ENCODE results near the gene RXRA. TPM values are rescaled to one million over a fixed set of nuclear protein-coding genes. Genes with fewer than 3 reads are reported as not detected.
"Not testable (repeated sequence)": the region's sequence is repeated elsewhere in the genome, so short reads cannot be mapped to it uniquely, and the experiment has no call there.

RXRA gene
- total RNA-seq, 4 donors from 2014 or later, result 53.5 to 61.5 (median 56.5) TPM

GRCh38 chr9:134305533-134305932, 20.7 kb upstream of the RXRA start:
- no peak for DNase-seq (ENCODE audit: low spot score in 2 of 2)

GRCh38 chr9:134306042-134306441, 20.2 kb upstream of the RXRA start:
- H3K4me1 ChIP-seq; DNase-seq (ENCODE audit: low spot score in 2 of 2); H3K36me3 ChIP-seq; H3K9me3 ChIP-seq; H3K27me3 ChIP-seq; H3K27ac ChIP-seq; H3K4me3 ChIP-seq: not testable (repeated sequence)

More at GRCh38 chr9:134305533-134305932, 20.7 kb upstream of the RXRA start:
- Histone ChIP-seq H3K27me3 (no peaks in the 10 kb centered on the region), H3K36me3 (no peaks in the 10 kb centered on the region), H3K4me3 (no peak overlapping the region), H3K4me1 (no peaks in the 10 kb centered on the region), H3K27ac (no peak overlapping the region), H3K9me3 (peaks cover 0 to under 1% (median 0%) of the 10 kb centered on the region in 4 donors)
- WGBS, 2 donors, result 96 to 100% methylated on average over 1 of the region's 1 CpG
- TF ChIP-seq CTCF (IDR thresholded peaks at IDR 0.05) (no peak), EP300 (IDR thresholded peaks at IDR 0.05) (no peak), POLR2A (IDR thresholded peaks at IDR 0.05) (no peak)

DNA sequence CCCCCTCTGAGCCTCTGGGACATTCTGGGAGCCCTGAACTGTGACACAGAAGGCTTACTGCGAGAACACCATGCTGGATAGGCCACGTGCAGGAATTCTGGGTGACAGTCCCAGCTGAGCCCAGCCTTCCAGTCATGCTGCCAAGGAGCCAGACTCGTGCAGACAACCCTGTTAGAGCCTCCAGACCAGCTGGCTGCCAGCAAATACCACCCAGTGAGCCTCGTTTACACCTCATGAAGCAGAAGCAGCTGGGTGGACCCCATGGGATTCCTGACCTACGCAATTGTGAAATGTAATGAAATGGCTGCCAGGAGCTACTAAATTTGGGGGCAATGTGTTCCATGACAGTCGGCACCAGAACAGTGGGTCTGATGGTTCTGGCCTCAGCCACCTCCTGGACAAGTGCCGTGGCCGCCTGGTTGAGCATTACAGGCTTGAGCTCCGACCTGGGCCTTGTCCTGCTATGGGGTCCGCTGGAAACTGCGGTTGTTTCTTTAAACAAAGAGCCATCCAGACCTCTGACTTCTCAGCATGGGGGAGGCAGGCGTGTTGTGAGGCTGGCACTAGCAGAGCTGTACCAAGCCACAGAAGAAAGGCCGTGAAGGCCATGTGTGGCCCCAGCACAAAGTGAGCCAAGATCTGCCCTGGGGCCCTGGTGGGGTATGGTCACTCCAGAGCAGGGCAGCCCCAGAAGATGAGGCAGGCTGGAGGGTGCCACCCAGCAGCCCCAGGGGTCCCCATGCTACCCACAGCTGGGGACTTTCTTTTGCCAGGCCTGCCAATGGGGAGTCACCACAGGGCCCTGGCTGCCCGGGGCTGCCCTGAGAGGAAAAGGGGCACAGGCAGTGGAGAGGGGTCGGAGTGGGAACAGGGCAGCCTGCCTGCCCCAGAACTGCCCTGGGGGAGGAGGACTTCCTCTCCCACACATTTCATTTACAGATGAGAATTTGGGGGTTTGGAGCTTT, 19.3 kb upstream of the RXRA start:
- Histone ChIP-seq H3K27me3 (no peaks in the 10 kb centered on the region), H3K4me3 (no peak overlapping the region), H3K27ac (no peak overlapping the region), H3K4me1 (no peaks in the 10 kb centered on the region), H3K36me3 (no peaks in the 10 kb centered on the region), H3K9me3 (peaks cover 0 to 11% (median 1%) of the 10 kb centered on the region in 4 donors)
- DNase-seq (ENCODE audit: low spot score in 2 of 2), result no peak
- no peak for TF ChIP-seq EP300 (IDR thresholded peaks at IDR 0.05)
- TF ChIP-seq CTCF (IDR thresholded peaks at IDR 0.05), result no peak
- TF ChIP-seq POLR2A (IDR thresholded peaks at IDR 0.05), result no peak
- WGBS, 2 donors, result 75 to 84% methylated on average over 14 to 15 of the region's 15 CpGs

DNA sequence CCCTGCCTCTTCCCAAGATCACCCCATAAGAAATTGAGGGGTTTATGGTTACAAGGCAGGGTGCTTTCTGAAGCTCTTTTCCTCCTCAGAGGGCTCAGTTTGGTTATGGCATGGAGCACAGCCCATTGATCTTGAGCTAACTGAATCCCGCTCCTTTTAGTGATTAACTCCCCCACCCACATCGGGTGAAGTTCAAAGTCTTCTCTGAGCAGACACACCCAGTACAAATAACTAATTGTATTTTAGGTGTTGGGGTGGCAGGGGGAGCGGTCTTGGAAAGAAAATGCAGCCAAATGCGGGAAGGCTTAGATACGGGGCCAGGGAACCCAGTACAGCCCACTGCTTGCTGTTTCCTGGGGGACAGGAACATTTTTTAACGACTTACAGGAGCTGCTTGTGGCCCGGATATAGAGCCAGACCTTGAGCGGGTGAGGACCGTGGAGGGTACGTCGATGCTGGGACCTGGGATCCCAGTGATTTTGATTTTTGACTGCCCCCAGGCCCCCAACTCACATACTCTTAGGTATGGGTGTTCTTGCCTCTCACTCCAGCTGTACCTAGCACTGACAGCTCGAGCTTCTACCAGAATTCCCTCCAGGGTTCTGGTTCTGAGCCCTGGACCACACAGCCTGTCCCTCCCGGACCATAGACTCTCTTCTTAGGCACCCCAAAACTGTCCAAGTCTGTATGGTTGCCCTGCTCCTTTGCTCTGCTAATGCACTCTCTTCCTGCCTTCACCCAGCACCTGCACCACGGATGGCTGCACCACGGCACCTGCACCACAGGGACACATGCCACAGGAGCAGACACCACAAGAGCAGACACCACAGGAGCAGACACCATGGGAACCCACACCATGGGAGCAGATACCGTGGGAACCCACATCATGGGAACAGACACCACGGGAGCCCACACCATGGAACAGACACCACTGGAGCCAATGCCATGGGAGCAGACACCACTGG, 18.3 kb upstream of the RXRA start:
- DNase-seq (ENCODE audit: low spot score in 2 of 2), result no peak
- H3K36me3 ChIP-seq, result no peaks in the 10 kb centered on the region
- 82 to 85% methylated on average over 17 of the region's 17 CpGs for WGBS, 2 donors

DNA sequence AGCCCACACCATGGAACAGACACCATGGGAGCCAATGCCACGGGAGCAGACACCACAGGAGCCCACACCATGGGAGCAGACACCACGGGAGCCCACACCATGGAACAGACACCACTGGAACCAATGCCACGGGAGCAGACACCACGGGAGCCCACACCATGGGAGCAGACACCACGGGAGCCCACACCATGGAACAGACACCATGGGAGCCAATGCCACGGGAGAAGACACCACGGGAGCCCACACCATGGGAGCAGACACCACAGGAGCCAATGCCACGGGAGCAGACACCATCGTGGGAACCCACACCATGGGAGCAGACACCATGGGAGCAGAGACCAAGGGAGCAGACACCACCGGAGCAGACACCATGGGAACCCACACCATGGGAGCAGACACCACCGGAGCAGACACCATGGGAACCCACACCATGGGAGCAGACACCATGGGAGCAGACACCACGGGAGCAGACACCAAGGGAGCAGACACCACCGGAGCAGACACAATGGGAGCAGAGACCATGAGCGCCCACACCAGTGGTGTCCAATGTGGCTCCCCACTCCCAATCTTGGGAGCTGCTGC, 17.5 kb upstream of the RXRA start:
- H3K9me3 ChIP-seq, result peaks cover 0 to 20% (median 2%) of the 10 kb centered on the region in 4 donors
- H3K27ac ChIP-seq; DNase-seq (ENCODE audit: low spot score in 2 of 2); H3K27me3 ChIP-seq; H3K36me3 ChIP-seq; H3K4me1 ChIP-seq; H3K4me3 ChIP-seq: not testable (repeated sequence)
- 88 to 93% methylated on average over 14 of the region's 14 CpGs for WGBS, 2 donors

More for the DNA sequence above, 18.3 kb upstream of the RXRA start:
- Histone ChIP-seq H3K9me3 (peaks cover 0 to 15% (median 2%) of the 10 kb centered on the region in 4 donors), H3K4me1 (no peaks in the 10 kb centered on the region), H3K4me3 (no peak overlapping the region), H3K27ac (no peak overlapping the region), H3K27me3 (no peaks in the 10 kb centered on the region)
- TF ChIP-seq POLR2A (IDR thresholded peaks at IDR 0.05), result no peak
- TF ChIP-seq EP300 (IDR thresholded peaks at IDR 0.05), result no peak
- TF ChIP-seq CTCF (IDR thresholded peaks at IDR 0.05), result no peak

Measured in tibial nerve (tissue), 4 donors.